ENCODE measurements around the gene SEZ6. TPM values are rescaled to one million over a fixed set of nuclear protein-coding genes. Genes with fewer than 3 reads are reported as not detected.

SEZ6 gene
- total RNA-seq, 2 experiments from 2014 or later, result 0.31 TPM; not detected in 1

DNA sequence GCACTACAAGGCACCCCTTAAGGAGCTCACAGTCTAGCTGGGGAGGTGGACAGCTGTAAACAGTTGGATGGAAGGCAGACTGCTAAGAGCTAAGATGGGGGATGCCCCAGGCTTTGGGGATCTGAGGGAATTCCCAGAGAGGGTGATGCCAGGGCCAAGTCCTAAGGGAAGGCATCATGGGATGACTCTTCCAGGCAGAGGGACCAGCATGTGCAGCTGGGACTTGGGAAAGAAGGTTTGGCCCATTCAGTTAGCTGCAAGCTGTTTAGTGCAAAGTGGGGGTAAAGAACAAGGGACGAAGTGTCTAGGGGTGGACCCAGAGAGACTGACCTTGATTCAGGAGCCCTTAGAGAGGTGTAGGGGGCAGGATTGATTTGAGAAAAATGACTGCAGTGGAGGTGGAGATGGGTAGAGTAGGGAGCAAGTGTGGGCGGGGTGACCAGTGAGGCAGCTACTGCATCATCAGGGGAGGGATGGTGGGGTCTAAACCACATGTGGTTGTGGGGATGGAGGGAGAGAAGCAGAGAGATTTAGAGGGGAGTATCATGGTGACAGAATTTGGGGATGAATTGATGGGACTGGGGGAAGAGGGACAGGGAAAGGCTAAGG is 27.4 kb downstream of the SEZ6 start:
- Mint-ChIP-seq H3K36me3 (ENCODE audit: low read depth) (no peaks in the 10 kb centered on the region), H3K4me1 (ENCODE audit: low read depth) (peaks cover 17% of the 10 kb centered on the region), H3K9me3 (no peaks in the 10 kb centered on the region), H3K27me3 (no peaks in the 10 kb centered on the region), H3K27ac (no peak overlapping the region), H3K4me3 (no peak overlapping the region)
- TF ChIP-seq, protein P1, sequence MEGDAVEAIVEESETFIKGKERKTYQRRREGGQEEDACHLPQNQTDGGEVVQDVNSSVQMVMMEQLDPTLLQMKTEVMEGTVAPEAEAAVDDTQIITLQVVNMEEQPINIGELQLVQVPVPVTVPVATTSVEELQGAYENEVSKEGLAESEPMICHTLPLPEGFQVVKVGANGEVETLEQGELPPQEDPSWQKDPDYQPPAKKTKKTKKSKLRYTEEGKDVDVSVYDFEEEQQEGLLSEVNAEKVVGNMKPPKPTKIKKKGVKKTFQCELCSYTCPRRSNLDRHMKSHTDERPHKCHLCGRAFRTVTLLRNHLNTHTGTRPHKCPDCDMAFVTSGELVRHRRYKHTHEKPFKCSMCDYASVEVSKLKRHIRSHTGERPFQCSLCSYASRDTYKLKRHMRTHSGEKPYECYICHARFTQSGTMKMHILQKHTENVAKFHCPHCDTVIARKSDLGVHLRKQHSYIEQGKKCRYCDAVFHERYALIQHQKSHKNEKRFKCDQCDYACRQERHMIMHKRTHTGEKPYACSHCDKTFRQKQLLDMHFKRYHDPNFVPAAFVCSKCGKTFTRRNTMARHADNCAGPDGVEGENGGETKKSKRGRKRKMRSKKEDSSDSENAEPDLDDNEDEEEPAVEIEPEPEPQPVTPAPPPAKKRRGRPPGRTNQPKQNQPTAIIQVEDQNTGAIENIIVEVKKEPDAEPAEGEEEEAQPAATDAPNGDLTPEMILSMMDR (IDR thresholded peaks at IDR 0.05), result no peak
- Histone ChIP-seq H3K4me1 (ENCODE audit: insufficient read depth, low read length) (peaks cover 22% of the 10 kb centered on the region), H3K4me3 (ENCODE audit: low read length) (no peak overlapping the region), H3K27me3 (ENCODE audit: control insufficient read depth in 1 of 2, insufficient read depth in 2 of 2, low read length in 2 of 2) (no peaks in the 10 kb centered on the region), H3K27ac (ENCODE audit: low read depth in 1 of 2, low read length in 2 of 2) (no peak overlapping the region), H3K9me3 (ENCODE audit: control insufficient read depth in 1 of 2, insufficient read depth in 1 of 2, low read length in 2 of 2) (no peaks in the 10 kb centered on the region), H3K36me3 (ENCODE audit: insufficient read depth, low read length) (no peaks in the 10 kb centered on the region)
- CTCF ChIA-PET, result interaction anchor here (0.8 kb wide), 1 partner anchor 13 kb away, joined by 4 read pairs; no protein-coding TSS in a partner anchor
- ATAC-seq (ENCODE audit: poor library complexity), result no peak
- POLR2A ChIA-PET, result no interaction called here
- no peak for DNase-seq
- intact Hi-C loops (cut with DNase I, micrococcal nuclease), result no loop called here

DNA sequence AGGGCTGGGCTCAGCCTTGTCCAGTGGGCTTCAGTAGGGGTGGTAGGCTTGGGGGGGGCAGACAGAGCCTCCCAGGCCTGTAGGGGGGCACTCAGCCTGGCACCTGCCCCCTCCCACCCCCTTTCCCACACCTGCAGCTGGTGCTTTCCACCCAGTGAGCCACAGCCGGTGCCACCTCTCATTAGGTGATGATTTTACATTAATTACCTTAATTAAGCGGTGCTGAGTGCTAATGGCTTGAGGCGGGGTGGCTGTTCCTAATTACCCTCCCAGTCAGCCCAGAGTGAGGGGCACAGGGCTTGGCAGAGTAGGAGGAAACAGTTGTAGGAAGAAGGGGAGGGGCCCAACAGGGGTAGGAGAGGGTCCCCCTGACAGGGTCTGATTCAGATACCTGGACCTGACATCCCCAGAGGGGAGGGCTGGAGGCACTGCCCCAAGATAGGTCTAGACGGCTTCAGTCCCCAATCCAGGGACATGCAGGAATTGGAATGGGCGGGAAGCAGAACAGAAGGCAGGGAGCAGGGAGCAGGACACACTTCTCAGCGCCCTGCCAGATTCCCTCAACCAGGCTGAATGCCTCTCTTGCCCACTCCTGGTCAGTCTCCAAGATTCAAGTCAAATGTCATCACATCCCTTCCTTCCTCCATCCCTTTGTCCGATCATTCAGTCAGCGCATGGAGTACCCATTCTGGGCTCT is 28.0 kb downstream of the SEZ6 start:
- ChIA-PET CTCF (no interaction called here), POLR2A (no interaction called here)
- Mint-ChIP-seq H3K36me3 (ENCODE audit: low read depth) (no peaks in the 10 kb centered on the region), H3K27ac (no peak overlapping the region), H3K4me1 (ENCODE audit: low read depth) (peaks cover 11% of the 10 kb centered on the region), H3K27me3 (no peaks in the 10 kb centered on the region), H3K9me3 (no peaks in the 10 kb centered on the region), H3K4me3 (no peak overlapping the region)
- peaks cover 15% of the 10 kb centered on the region for H3K4me1 ChIP-seq (ENCODE audit: insufficient read depth, low read length)
- no peaks in the 10 kb centered on the region for H3K9me3 ChIP-seq (ENCODE audit: control insufficient read depth in 1 of 2, insufficient read depth in 1 of 2, low read length in 2 of 2)
- TF ChIP-seq, protein P1 (IDR thresholded peaks at IDR 0.05), result no peak
- no peak overlapping the region for H3K4me3 ChIP-seq (ENCODE audit: low read length)
- H3K27me3 ChIP-seq (ENCODE audit: control insufficient read depth in 1 of 2, insufficient read depth in 2 of 2, low read length in 2 of 2), result no peaks in the 10 kb centered on the region
- H3K36me3 ChIP-seq (ENCODE audit: insufficient read depth, low read length), result no peaks in the 10 kb centered on the region
- DNase-seq (no peak), ATAC-seq (ENCODE audit: poor library complexity) (no peak)
- no peak overlapping the region for H3K27ac ChIP-seq (ENCODE audit: low read depth in 1 of 2, low read length in 2 of 2)
- intact Hi-C loops (cut with DNase I, micrococcal nuclease), result no loop called here

DNA sequence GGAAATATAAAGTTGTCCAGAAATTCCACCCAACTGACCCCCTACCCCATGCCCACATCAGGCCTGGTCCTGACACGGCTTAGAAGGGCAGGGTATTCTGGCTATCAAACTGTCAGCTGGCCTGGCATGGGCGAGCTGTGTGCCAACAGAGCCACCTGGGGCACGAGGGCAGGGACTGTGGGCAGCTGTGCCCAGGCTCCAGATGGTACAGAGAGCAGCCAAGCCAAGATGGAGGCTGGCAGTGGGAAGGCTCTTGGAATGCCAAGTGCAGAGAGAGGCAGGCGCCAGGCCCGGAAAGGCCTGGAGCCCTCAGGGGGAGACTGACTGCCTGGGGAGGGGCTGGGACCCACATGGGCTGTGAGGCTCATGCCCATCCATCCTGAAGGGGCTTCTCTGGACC is 30.2 kb downstream of the SEZ6 start:
- POLR2A ChIA-PET, result no interaction called here

More for the DNA sequence above, 30.2 kb downstream of the SEZ6 start:
- H3K27ac ChIP-seq (ENCODE audit: low read depth in 1 of 2, low read length in 2 of 2), result no peak overlapping the region
- no peak overlapping the region for H3K4me3 ChIP-seq (ENCODE audit: low read length)
- no peak overlapping the region for H3K4me3 Mint-ChIP-seq
- no peaks in the 10 kb centered on the region for H3K27me3 Mint-ChIP-seq
- H3K4me1 Mint-ChIP-seq (ENCODE audit: low read depth), result no peaks in the 10 kb centered on the region
- no peaks in the 10 kb centered on the region for H3K4me1 ChIP-seq (ENCODE audit: insufficient read depth, low read length)
- intact Hi-C loops (cut with DNase I, micrococcal nuclease), result no loop called here
- no peaks in the 10 kb centered on the region for H3K9me3 ChIP-seq (ENCODE audit: control insufficient read depth in 1 of 2, insufficient read depth in 1 of 2, low read length in 2 of 2)
- no peaks in the 10 kb centered on the region for H3K36me3 Mint-ChIP-seq (ENCODE audit: low read depth)
- DNase-seq (no peak), ATAC-seq (ENCODE audit: poor library complexity) (no peak)
- H3K9me3 Mint-ChIP-seq, result no peaks in the 10 kb centered on the region
- H3K27ac Mint-ChIP-seq, result no peak overlapping the region
- CTCF ChIA-PET, result no interaction called here
- TF ChIP-seq, protein P1 (IDR thresholded peaks at IDR 0.05), result no peak
- no peaks in the 10 kb centered on the region for H3K27me3 ChIP-seq (ENCODE audit: control insufficient read depth in 1 of 2, insufficient read depth in 2 of 2, low read length in 2 of 2)
- no peaks in the 10 kb centered on the region for H3K36me3 ChIP-seq (ENCODE audit: insufficient read depth, low read length)

Data from CD4-positive, alpha-beta T cell (primary cell).